HL-60 (cell line): ENCODE data around the gene CADM1.

Experiments
- DNase-seq, 2 experiments: peaks; one replicate each; pipeline ENCODE4 v3.0.0-alpha.2; 2010 to 2020; ENCODE audit warnings: low read depth in 1 of 2, low spot score in 1 of 2
- H3K27ac ChIP-seq: fragments of 250-450 bp; sonication (Bioruptor Pico); replicated peaks from 2 replicates; pipeline ENCODE4 v1.5.1; 2020; ENCODE audit warnings: mild to moderate bottlenecking, moderate library complexity
- H3K27me3 ChIP-seq: fragments of 250-450 bp; sonication (Bioruptor Pico); 2 replicates; pipeline ENCODE4 v1.5.1; 2021; ENCODE audit warnings: mild to moderate bottlenecking, moderate library complexity; ENCODE audit not compliant: insufficient read depth, poor library complexity, severe bottlenecking
- H3K4me3 ChIP-seq: replicated peaks from 2 replicates; pipeline ENCODE4 v1.5.1; 2011; ENCODE audit warnings: mild to moderate bottlenecking, control low read depth, low read length; ENCODE audit not compliant: insufficient read depth
- CTCF ChIP-seq: IDR thresholded peaks from one replicate; pipeline ENCODE4 v1.5.1; 2011; ENCODE audit warnings: low read length, control low read depth, inconsistent platforms; ENCODE audit not compliant: insufficient read depth
- GABPA ChIP-seq: IDR thresholded peaks from 2 replicates; pipeline ENCODE4 v1.6.1; 2012; ENCODE audit warnings: low read depth
- POLR2AphosphoS5 ChIP-seq: IDR thresholded peaks from 2 replicates; pipeline ENCODE4 v1.6.1; 2012; ENCODE audit warnings: low read depth
- REST ChIP-seq: IDR thresholded peaks from 2 replicates; pipeline ENCODE4 v1.6.1; 2012; ENCODE audit warnings: low read depth; ENCODE audit not compliant: insufficient replicate concordance
- SPI1 ChIP-seq: IDR thresholded peaks from 2 replicates; pipeline ENCODE4 v1.6.1; 2012; ENCODE audit warnings: low read depth, mild to moderate bottlenecking, borderline replicate concordance

Gene CADM1

GRCh38 chr11:115385226-115385625 lies 119.0 kb downstream of the CADM1 start:
- no peak overlapping the region for H3K4me3 ChIP-seq
- H3K27ac ChIP-seq = no peak overlapping the region
- DNase-seq = no peak
- TF ChIP-seq SPI1 (no peak), POLR2AphosphoS5 (no peak), CTCF (no peak), GABPA (no peak), REST (no peak)
- H3K27me3 ChIP-seq = peaks cover 2% of the 10 kb centered on the region

GRCh38 chr11:115384236-115384635 lies 120.0 kb downstream of the CADM1 start:
- no peak for TF ChIP-seq CTCF
- no peak for TF ChIP-seq REST
- TF ChIP-seq POLR2AphosphoS5 = no peak
- no peak for TF ChIP-seq SPI1
- no peak for TF ChIP-seq GABPA
- H3K4me3 ChIP-seq = no peak overlapping the region
- H3K27ac ChIP-seq = no peak overlapping the region

GRCh38 chr11:115383431-115383830 lies 120.8 kb downstream of the CADM1 start:
- TF ChIP-seq CTCF (no peak), POLR2AphosphoS5 (no peak), SPI1 (no peak)
- peaks cover 4% of the 10 kb centered on the region for H3K27me3 ChIP-seq
- no peak for DNase-seq
- H3K4me3 ChIP-seq = no peak overlapping the region
- no peak overlapping the region for H3K27ac ChIP-seq

More at GRCh38 chr11:115384236-115384635, 120.0 kb downstream of the CADM1 start:
- H3K27me3 ChIP-seq = peaks cover 4% of the 10 kb centered on the region
- DNase-seq = no peak

- H3K27ac ChIP-seq = no peak overlapping the region
- TF ChIP-seq CTCF = no peak
- no peak for TF ChIP-seq GABPA
- TF ChIP-seq REST = no peak
- no peak for TF ChIP-seq SPI1
- TF ChIP-seq POLR2AphosphoS5 = no peak
These were observed 124.7 kb downstream of the CADM1 start for GRCh38 chr11:115379528-115379927.

More at GRCh38 chr11:115379528-115379927, 124.7 kb downstream of the CADM1 start:
- Histone ChIP-seq H3K27me3 (peaks cover 4% of the 10 kb centered on the region), H3K4me3 (no peak overlapping the region)
- no peak for DNase-seq
